K562 (cell line): ENCODE measurements around the gene TCF4. TPM values are rescaled to one million over a fixed set of nuclear protein-coding genes. Genes with fewer than 3 reads are reported as not detected.

ENCODE experiments used
- CAMTA2 ChIP-seq: fragments of 250-450 bp; sonication (Bioruptor Pico); conservative IDR thresholded peaks from 2 replicates; pipeline ENCODE4 v1.5.1; 2022
- CBFA2T3 ChIP-seq: fragments of 450-650 bp; IDR thresholded peaks from 2 replicates; pipeline ENCODE4 v1.6.1; 2017
- MTA1 ChIP-seq: fragments of 450-650 bp; IDR thresholded peaks from 2 replicates; pipeline ENCODE4 v1.6.1; 2017; ENCODE audit warnings: borderline replicate concordance
- NR3C1 ChIP-seq: sonication (generic); formaldehyde crosslinking; IDR thresholded peaks from 2 replicates; pipeline ENCODE4 v1.8.1; 2022; ENCODE audit warnings: missing genetic modification reagents
- SREBF2 ChIP-seq: sonication (generic); formaldehyde crosslinking; IDR thresholded peaks from 2 replicates; pipeline ENCODE4 v1.4.0; 2020; ENCODE audit warnings: mild to moderate bottlenecking, missing genetic modification reagents
- THRAP3 ChIP-seq: fragments of 450-650 bp; IDR thresholded peaks from 2 replicates; pipeline ENCODE4 v1.6.1; 2016; ENCODE audit warnings: mild to moderate bottlenecking, inconsistent platforms, borderline replicate concordance
- ZMIZ1 ChIP-seq, 2 experiments: fragments of 150-350 bp in 1 of 2; IDR thresholded peaks; 2 replicates each; pipeline ENCODE4 v1.6.1; 2012 to 2016; ENCODE audit warnings: low read depth in 2 of 2, low read length in 2 of 2, mild to moderate bottlenecking in 1 of 2, moderate library complexity in 1 of 2
- polyA plus RNA-seq, 8 experiments: library from polyadenylated mRNA; depleted of rRNA in 4 of 8; stranded (reverse) in 5 of 8; unstranded in 3 of 8; fragments of >200 nt; fragmentation: Nextera tagmentation in 2 of 8; fragmentation: Illumina TruSeq in 1 of 8; extraction: Ambion mirVana in 2 of 8; extraction: Trizol in 1 of 8; gene quantifications; 2 replicates each; pipeline versions ENCODE4 v1.2.1 to v1.2.3, GENCODE V29; 2011 to 2014; ENCODE audit warnings: inconsistent platforms in 1 of 8, missing spikeins in 1 of 8
- total RNA-seq, 7 experiments: library from RNA; depleted of rRNA in 6 of 7; stranded (reverse); fragments of >200 nt in 6 of 7; fragmentation: Illumina TruSeq in 2 of 7; extraction: Trizol in 2 of 7; gene quantifications; 2 replicates each; pipeline versions ENCODE4 v1.2.1 to v1.2.3, GENCODE V29; 2011 to 2021; ENCODE audit warnings: low replicate concordance in 1 of 7
- TF ChIP-seq, protein P1 (sequence below): IDR thresholded peaks from 2 replicates; pipeline ENCODE4 v1.6.1; 2011; ENCODE audit not compliant: insufficient read length; ENCODE audit errors: extremely low read depth
- TF ChIP-seq, protein P2 (sequence below): fragments of 450-650 bp; IDR thresholded peaks from one replicate; pipeline ENCODE4 v1.6.1; 2018; ENCODE audit warnings: mild to moderate bottlenecking, moderate library complexity; ENCODE audit not compliant: partially characterized antibody

The TCF4 gene
- total and polyA plus RNA-seq, 9 of the 15 experiments (the other 6 are each of a cell fraction or from before 2014, with no cell fraction given), result 4.8 to 24.7 (median 15.2) TPM

- TF ChIP-seq ZMIZ1 (IDR thresholded peaks at IDR 0.05; ENCODE audit: low read depth in 2 of 2, low read length in 2 of 2) (no peak), MTA1 (no peak), SREBF2 (no peak), NR3C1 (CRISPR knock-in tag) (no peak), CBFA2T3 (peak; percentile 28; the same call in 1 of the 2 replicates), THRAP3 (no peak), CAMTA2 (no peak)
- TF ChIP-seq, protein P1, sequence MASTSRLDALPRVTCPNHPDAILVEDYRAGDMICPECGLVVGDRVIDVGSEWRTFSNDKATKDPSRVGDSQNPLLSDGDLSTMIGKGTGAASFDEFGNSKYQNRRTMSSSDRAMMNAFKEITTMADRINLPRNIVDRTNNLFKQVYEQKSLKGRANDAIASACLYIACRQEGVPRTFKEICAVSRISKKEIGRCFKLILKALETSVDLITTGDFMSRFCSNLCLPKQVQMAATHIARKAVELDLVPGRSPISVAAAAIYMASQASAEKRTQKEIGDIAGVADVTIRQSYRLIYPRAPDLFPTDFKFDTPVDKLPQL, result no peak
- TF ChIP-seq, protein P2, sequence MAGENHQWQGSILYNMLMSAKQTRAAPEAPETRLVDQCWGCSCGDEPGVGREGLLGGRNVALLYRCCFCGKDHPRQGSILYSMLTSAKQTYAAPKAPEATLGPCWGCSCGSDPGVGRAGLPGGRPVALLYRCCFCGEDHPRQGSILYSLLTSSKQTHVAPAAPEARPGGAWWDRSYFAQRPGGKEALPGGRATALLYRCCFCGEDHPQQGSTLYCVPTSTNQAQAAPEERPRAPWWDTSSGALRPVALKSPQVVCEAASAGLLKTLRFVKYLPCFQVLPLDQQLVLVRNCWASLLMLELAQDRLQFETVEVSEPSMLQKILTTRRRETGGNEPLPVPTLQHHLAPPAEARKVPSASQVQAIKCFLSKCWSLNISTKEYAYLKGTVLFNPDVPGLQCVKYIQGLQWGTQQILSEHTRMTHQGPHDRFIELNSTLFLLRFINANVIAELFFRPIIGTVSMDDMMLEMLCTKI, result no peak
Measured at GRCh38 chr18:55387139-55387984, 200.6 kb downstream of the TCF4 start (continued).
